Mucosa of descending colon (tissue), 3 donors: Measurements from ENCODE around the gene ASB7. TPM values are rescaled to one million over a fixed set of nuclear protein-coding genes. Genes with fewer than 3 reads are reported as not detected.
"Not testable (repeated sequence)": the region's sequence is repeated elsewhere in the genome, so short reads cannot be mapped to it uniquely, and the experiment has no call there.

ENCODE experiments used
- ATAC-seq: fragments of 200-7000 bp; cut with Tn5 transposase; one replicate; pipeline ENCODE4 v1.9.1; 2020; ENCODE audit warnings: mild to moderate bottlenecking, moderate library complexity
- DNase-seq, 3 donors: peaks; one replicate each; pipeline ENCODE4 v3.0.0-alpha.2; 2020
- H3K36me3 ChIP-seq: fragments of 200-600 bp; one replicate; pipeline ENCODE4 v1.8.0; 2021; ENCODE audit warnings: low read depth, mild to moderate bottlenecking
- H3K4me1 ChIP-seq: fragments of 200-600 bp; one replicate; pipeline ENCODE4 v1.8.0; 2021; ENCODE audit warnings: low read depth, mild to moderate bottlenecking
- H3K4me3 ChIP-seq: fragments of 200-600 bp; one replicate; pipeline ENCODE4 v1.8.0; 2021; ENCODE audit warnings: mild to moderate bottlenecking
- H3K9me3 ChIP-seq: fragments of 200-600 bp; one replicate; pipeline ENCODE4 v1.8.0; 2021; ENCODE audit warnings: mild to moderate bottlenecking
- CTCF ChIP-seq: fragments of 200-600 bp; IDR thresholded peaks from one replicate; pipeline ENCODE4 v1.8.0; 2022; ENCODE audit warnings: antibody characterized with exemption, mild to moderate bottlenecking
- intact Hi-C, 2 donors: fragments of 100-400 bp; cut with DNase I in 1 of 2; cut with micrococcal nuclease in 1 of 2; formaldehyde crosslinking; loops; one replicate each; pipeline versions ENCODE4 v1.11.0 to v1.11.1; 2022; cut with DNase I, micrococcal nuclease
- total RNA-seq, 3 donors: library from RNA; stranded (reverse); fragmentation: NEBNext Ultra II Directional in 2 of 3; extraction: Animal tissue kit (Norgen Biotek cat#: 25700) in 2 of 3; gene quantifications; one replicate each; pipeline versions ENCODE4 v1.2.1 to v1.2.4, GENCODE V29; 2021 to 2023
- donor health status: DM: no; HTN: no; CAD: no; lungs with moderate emphysema.
- donor health status: DM: no; HTN: no; CAD: no.
- donor health status: DM: no; HTN: yes; CAD: no.

The ASB7 gene
- total RNA-seq, 3 donors from 2014 or later: 20.1 to 23.5 (median 22.2) TPM

- ATAC-seq: no peak
These were observed 66.9 kb downstream of the ASB7 start for GRCh38 chr15:100669260-100669659.

DNA sequence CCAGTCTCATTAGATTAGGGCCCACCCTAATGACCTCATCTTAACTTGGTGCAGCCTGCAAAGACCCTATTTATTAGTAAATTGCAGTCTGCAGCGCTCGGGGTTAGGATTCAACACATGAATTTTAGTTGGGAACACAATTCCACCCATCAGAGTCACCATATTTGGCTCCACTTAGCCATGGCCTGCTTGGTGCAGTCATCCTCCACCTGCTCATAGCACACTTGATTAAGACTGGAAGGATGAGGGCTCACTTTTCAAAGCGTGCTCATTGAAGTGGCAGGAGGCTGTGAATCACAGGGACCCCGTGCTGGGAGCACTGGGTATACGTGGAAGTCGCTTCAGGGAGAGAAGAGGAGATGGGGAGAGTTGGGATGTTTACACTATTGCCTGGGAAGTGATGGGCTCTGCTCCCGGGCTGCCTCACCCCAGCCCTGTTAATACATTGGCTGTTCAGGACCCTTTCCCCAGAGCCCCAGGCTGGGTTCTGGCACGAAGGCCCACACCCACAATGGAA lies 68.2 kb downstream of the ASB7 start:
- Histone ChIP-seq H3K9me3 (no peaks in the 10 kb centered on the region), H3K4me1 (no peaks in the 10 kb centered on the region), H3K36me3 (no peaks in the 10 kb centered on the region), H3K4me3 (no peak overlapping the region)
- DNase-seq: no peak
- intact Hi-C loops: no loop called here
- no peak for TF ChIP-seq CTCF
- ATAC-seq: no peak

More at GRCh38 chr15:100669260-100669659, 66.9 kb downstream of the ASB7 start:
- intact Hi-C loops: no loop called here
- no peak for TF ChIP-seq CTCF
- Histone ChIP-seq H3K4me3 (no peak overlapping the region), H3K36me3 (no peaks in the 10 kb centered on the region), H3K9me3 (no peaks in the 10 kb centered on the region), H3K4me1 (no peaks in the 10 kb centered on the region)
- no peak for DNase-seq

GRCh38 chr15:100671124-100671680 lies 68.8 kb downstream of the ASB7 start:
- Histone ChIP-seq H3K4me3 (no peak overlapping the region), H3K36me3 (no peaks in the 10 kb centered on the region), H3K9me3 (no peaks in the 10 kb centered on the region), H3K4me1 (no peaks in the 10 kb centered on the region)
- DNase-seq: no peak
- intact Hi-C loops: no loop called here
- TF ChIP-seq CTCF: no peak
- ATAC-seq: no peak

GRCh38 chr15:100671858-100672543 lies 69.6 kb downstream of the ASB7 start:
- H3K36me3 ChIP-seq: no peaks in the 10 kb centered on the region
- intact Hi-C loops: no loop called here
- DNase-seq: no peak
- ATAC-seq: peak; percentile 28
- no peaks in the 10 kb centered on the region for H3K4me1 ChIP-seq
- TF ChIP-seq CTCF: no peak
- no peak overlapping the region for H3K4me3 ChIP-seq
- no peaks in the 10 kb centered on the region for H3K9me3 ChIP-seq

- no peaks in the 10 kb centered on the region for H3K4me1 ChIP-seq
- DNase-seq: no peak
- H3K4me3 ChIP-seq: no peak overlapping the region
- no peaks in the 10 kb centered on the region for H3K9me3 ChIP-seq
- H3K36me3 ChIP-seq: no peaks in the 10 kb centered on the region
- no peak for ATAC-seq
- TF ChIP-seq CTCF: no peak
- intact Hi-C loops: no loop called here
These were observed 70.6 kb downstream of the ASB7 start for GRCh38 chr15:100672959-100673358.

DNA sequence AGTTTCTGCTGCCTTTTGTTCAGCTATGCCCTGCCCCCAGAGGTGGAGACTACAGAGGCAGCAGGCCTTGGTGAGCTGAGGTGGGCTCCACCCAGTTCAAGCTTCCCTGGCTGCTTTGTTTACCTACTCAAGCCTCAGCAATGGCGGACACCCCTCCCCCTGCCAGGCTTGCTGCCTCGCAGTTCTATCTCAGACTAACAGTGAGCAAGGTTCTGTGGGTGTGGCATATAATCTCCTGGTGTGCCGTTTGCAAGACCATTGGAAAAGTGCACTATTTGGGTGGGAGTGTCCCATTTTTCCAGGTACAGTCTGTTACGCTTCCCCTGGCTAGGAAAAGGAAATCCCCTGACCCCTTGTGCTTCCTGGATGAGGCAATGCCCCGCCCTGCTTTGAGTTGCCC lies 76.8 kb downstream of the ASB7 start:
- H3K36me3 ChIP-seq, intact Hi-C loops: not testable (repeated sequence)

More for the DNA sequence above, 76.8 kb downstream of the ASB7 start:
- H3K4me3 ChIP-seq, DNase-seq, H3K9me3 ChIP-seq, ATAC-seq, H3K4me1 ChIP-seq: not testable (repeated sequence)
